Liver (tissue), 9 donors: ENCODE data around the gene CARMIL1. TPM values are rescaled to one million over a fixed set of nuclear protein-coding genes. Genes with fewer than 3 reads are reported as not detected.

Experiments
- DNase-seq: peaks from one replicate; pipeline ENCODE4 v3.0.0-alpha.2; 2017; ENCODE audit warnings: low spot score
- H3K27ac ChIP-seq, 2 donors: one replicate each; pipeline ENCODE4 v1.7.0; 2013; ENCODE audit warnings: inconsistent platforms in 2 of 2, low read length in 2 of 2, control low read depth in 1 of 2, low read depth in 1 of 2, mild to moderate bottlenecking in 1 of 2
- H3K27me3 ChIP-seq, 4 donors: one replicate each; pipeline versions ENCODE4 v1.6.1 to v1.7.0; 2013; ENCODE audit warnings: low read length in 3 of 4, inconsistent platforms in 1 of 4, mild to moderate bottlenecking in 1 of 4, moderate library complexity in 1 of 4; ENCODE audit not compliant: control insufficient read depth in 4 of 4, insufficient read depth in 4 of 4
- H3K36me3 ChIP-seq, 4 donors: one replicate each; pipeline versions ENCODE4 v1.6.1 to v1.7.0; 2013; ENCODE audit warnings: low read length in 3 of 4, mild to moderate bottlenecking in 3 of 4, low read depth in 1 of 4, moderate library complexity in 1 of 4; ENCODE audit not compliant: control insufficient read depth in 4 of 4, insufficient read depth in 3 of 4
- H3K4me1 ChIP-seq, 4 donors: one replicate each; pipeline versions ENCODE4 v1.6.1 to v1.7.0; 2013; ENCODE audit warnings: low read length in 3 of 4, mild to moderate bottlenecking in 3 of 4, moderate library complexity in 1 of 4; ENCODE audit not compliant: control insufficient read depth in 4 of 4, insufficient read depth in 4 of 4
- H3K4me3 ChIP-seq, 3 donors: one replicate each; pipeline versions ENCODE4 v1.6.1 to v1.7.0; 2013; ENCODE audit warnings: low read length in 3 of 3, control low read depth in 1 of 3, low read depth in 1 of 3, mild to moderate bottlenecking in 1 of 3
- H3K9ac ChIP-seq, 2 donors: one replicate each; pipeline ENCODE4 v1.7.0; 2013; ENCODE audit warnings: low read length in 2 of 2, mild to moderate bottlenecking in 2 of 2, moderate library complexity in 2 of 2, control low read depth in 1 of 2, low read depth in 1 of 2
- H3K9me3 ChIP-seq, 4 donors: one replicate each; pipeline versions ENCODE4 v1.6.1 to v1.7.0; 2013; ENCODE audit warnings: low read length in 3 of 4; ENCODE audit not compliant: control insufficient read depth in 4 of 4
- EGR1 ChIP-seq, 2 donors: IDR thresholded peaks; 2 replicates each; pipeline ENCODE4 v1.6.1; 2016 to 2018; ENCODE audit warnings: antibody characterized with exemption in 2 of 2, low read depth in 2 of 2
- FOXA1 ChIP-seq: IDR thresholded peaks from 2 replicates; pipeline ENCODE4 v1.6.1; 2016; ENCODE audit warnings: antibody characterized with exemption
- FOXA2 ChIP-seq: IDR thresholded peaks from 2 replicates; pipeline ENCODE4 v1.6.1; 2016; ENCODE audit warnings: antibody characterized with exemption
- GABPA ChIP-seq, 2 donors: IDR thresholded peaks in 1 of 2; conservative IDR thresholded peaks in 1 of 2; 2 replicates each; pipeline ENCODE4 v1.6.1; 2016; ENCODE audit warnings: antibody characterized with exemption in 2 of 2, mild to moderate bottlenecking in 1 of 2, moderate library complexity in 1 of 2
- HNF4A ChIP-seq, 2 donors: conservative IDR thresholded peaks; 2 replicates each; pipeline ENCODE4 v1.6.1; 2016; ENCODE audit warnings: antibody characterized with exemption in 2 of 2, mild to moderate bottlenecking in 2 of 2
- HNF4G ChIP-seq: IDR thresholded peaks from 2 replicates; pipeline ENCODE4 v1.6.1; 2016; ENCODE audit warnings: antibody characterized with exemption
- JUND ChIP-seq, 2 donors: IDR thresholded peaks; 2 replicates each; pipeline ENCODE4 v1.6.1; 2016; ENCODE audit warnings: antibody characterized with exemption in 2 of 2
- NR2F2 ChIP-seq: IDR thresholded peaks from 2 replicates; pipeline ENCODE4 v1.6.1; 2016; ENCODE audit warnings: antibody characterized with exemption
- RXRA ChIP-seq, 2 donors: IDR thresholded peaks; 2 replicates each; pipeline ENCODE4 v1.6.1; 2017 to 2018; ENCODE audit warnings: antibody characterized with exemption in 2 of 2, mild to moderate bottlenecking in 1 of 2
- SP1 ChIP-seq: IDR thresholded peaks from 2 replicates; pipeline ENCODE4 v1.6.1; 2018; ENCODE audit warnings: antibody characterized with exemption, mild to moderate bottlenecking
- TAF1 ChIP-seq: conservative IDR thresholded peaks from 2 replicates; pipeline ENCODE4 v1.6.1; 2016; ENCODE audit warnings: antibody characterized with exemption, mild to moderate bottlenecking
- WGBS: extraction: QIAGEN DNeasy Blood & Tissue Kit; methylation state at CpG from one replicate; pipeline ENCODE4 v1.1.7; 2013; 5-methylcytosine and 5-hydroxymethylcytosine counted together
- polyA plus RNA-seq, 2 donors: library from polyadenylated mRNA; stranded (reverse) in 1 of 2; unstranded in 1 of 2; fragments of 200-250 nt in 1 of 2; fragments of >200 nt in 1 of 2; fragmentation: Nextera tagmentation in 1 of 2; extraction: Ambion mirVana in 1 of 2; gene quantifications; one replicate each; pipeline versions ENCODE4 v1.2.1 to v1.2.3, GENCODE V29; 2013 to 2015
- total RNA-seq, 2 donors: library from RNA; depleted of rRNA; stranded (reverse); fragments of >200 nt; gene quantifications; one replicate each; pipeline ENCODE4 v1.2.3, GENCODE V29; 2014
- TF ChIP-seq, protein P1 (sequence below): IDR thresholded peaks from 2 replicates; pipeline ENCODE4 v1.6.1; 2016; ENCODE audit warnings: antibody characterized with exemption
- TF ChIP-seq, protein P2 (sequence below): IDR thresholded peaks from 2 replicates; pipeline ENCODE4 v1.6.1; 2016; ENCODE audit warnings: antibody characterized with exemption
- TF ChIP-seq, protein P3 (sequence below): fragments of 150-350 bp; IDR thresholded peaks from 2 replicates; pipeline ENCODE4 v1.5.1; 2017; ENCODE audit warnings: improper control_type of control experiment, low read depth, low read length; ENCODE audit not compliant: missing input control
- TF ChIP-seq, protein P4 (sequence below): IDR thresholded peaks from 2 replicates; pipeline ENCODE4 v1.6.1; 2016; ENCODE audit warnings: antibody characterized with exemption
- TF ChIP-seq, protein P5 (sequence below): IDR thresholded peaks from 2 replicates; pipeline ENCODE4 v1.6.1; 2016; ENCODE audit warnings: antibody characterized with exemption, mild to moderate bottlenecking
- donor health status: healthy.
- donor health status: healthy.
- donor health status: healthy.
- donor health status: healthy.
- donor health status: healthy.

The CARMIL1 gene
- total and polyA plus RNA-seq, 4 donors = 1.4 to 9.5 (median 3.5) TPM

DNA sequence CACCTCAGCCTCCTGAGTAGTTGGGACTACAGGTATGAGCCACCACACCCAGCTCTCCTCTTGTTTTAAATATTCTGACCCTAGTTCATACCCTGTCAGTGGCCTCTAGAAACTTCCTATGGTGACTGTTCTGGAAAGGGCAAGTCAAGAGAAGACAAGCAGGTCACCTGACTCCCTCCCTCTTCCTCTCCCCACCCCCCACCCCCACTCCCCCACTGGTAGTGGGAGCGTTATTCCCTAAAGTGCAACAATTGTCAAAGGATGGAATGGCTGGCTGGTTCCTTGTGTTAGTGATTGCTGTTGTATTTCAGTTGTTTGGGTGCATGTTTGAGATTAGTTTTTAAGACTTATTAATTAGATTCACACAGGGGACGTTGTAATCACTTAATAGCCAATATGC, 136.1 kb downstream of the CARMIL1 start:
- TF ChIP-seq NR2F2 (no peak), HNF4A (conservative IDR thresholded peaks at IDR 0.05) (no peak), GABPA (IDR thresholded peaks at IDR 0.05 in 1 of 2, conservative IDR thresholded peaks at IDR 0.05 in 1 of 2) (no peak), SP1 (no peak), JUND (IDR thresholded peaks at IDR 0.05) (no peak), FOXA1 (no peak), TAF1 (no peak), FOXA2 (no peak), HNF4G (no peak), EGR1 (IDR thresholded peaks at IDR 0.05; ENCODE audit: low read depth in 2 of 2) (no peak), RXRA (IDR thresholded peaks at IDR 0.05) (no peak)
- TF ChIP-seq, protein P1, sequence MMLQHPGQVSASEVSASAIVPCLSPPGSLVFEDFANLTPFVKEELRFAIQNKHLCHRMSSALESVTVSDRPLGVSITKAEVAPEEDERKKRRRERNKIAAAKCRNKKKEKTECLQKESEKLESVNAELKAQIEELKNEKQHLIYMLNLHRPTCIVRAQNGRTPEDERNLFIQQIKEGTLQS = no peak
- TF ChIP-seq, protein P2, sequence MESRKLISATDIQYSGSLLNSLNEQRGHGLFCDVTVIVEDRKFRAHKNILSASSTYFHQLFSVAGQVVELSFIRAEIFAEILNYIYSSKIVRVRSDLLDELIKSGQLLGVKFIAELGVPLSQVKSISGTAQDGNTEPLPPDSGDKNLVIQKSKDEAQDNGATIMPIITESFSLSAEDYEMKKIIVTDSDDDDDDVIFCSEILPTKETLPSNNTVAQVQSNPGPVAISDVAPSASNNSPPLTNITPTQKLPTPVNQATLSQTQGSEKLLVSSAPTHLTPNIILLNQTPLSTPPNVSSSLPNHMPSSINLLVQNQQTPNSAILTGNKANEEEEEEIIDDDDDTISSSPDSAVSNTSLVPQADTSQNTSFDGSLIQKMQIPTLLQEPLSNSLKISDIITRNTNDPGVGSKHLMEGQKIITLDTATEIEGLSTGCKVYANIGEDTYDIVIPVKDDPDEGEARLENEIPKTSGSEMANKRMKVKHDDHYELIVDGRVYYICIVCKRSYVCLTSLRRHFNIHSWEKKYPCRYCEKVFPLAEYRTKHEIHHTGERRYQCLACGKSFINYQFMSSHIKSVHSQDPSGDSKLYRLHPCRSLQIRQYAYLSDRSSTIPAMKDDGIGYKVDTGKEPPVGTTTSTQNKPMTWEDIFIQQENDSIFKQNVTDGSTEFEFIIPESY = no peak
- TF ChIP-seq, protein P3, sequence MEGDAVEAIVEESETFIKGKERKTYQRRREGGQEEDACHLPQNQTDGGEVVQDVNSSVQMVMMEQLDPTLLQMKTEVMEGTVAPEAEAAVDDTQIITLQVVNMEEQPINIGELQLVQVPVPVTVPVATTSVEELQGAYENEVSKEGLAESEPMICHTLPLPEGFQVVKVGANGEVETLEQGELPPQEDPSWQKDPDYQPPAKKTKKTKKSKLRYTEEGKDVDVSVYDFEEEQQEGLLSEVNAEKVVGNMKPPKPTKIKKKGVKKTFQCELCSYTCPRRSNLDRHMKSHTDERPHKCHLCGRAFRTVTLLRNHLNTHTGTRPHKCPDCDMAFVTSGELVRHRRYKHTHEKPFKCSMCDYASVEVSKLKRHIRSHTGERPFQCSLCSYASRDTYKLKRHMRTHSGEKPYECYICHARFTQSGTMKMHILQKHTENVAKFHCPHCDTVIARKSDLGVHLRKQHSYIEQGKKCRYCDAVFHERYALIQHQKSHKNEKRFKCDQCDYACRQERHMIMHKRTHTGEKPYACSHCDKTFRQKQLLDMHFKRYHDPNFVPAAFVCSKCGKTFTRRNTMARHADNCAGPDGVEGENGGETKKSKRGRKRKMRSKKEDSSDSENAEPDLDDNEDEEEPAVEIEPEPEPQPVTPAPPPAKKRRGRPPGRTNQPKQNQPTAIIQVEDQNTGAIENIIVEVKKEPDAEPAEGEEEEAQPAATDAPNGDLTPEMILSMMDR = no peak
- TF ChIP-seq, protein P4, sequence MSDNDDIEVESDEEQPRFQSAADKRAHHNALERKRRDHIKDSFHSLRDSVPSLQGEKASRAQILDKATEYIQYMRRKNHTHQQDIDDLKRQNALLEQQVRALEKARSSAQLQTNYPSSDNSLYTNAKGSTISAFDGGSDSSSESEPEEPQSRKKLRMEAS = no peak
- TF ChIP-seq, protein P5, sequence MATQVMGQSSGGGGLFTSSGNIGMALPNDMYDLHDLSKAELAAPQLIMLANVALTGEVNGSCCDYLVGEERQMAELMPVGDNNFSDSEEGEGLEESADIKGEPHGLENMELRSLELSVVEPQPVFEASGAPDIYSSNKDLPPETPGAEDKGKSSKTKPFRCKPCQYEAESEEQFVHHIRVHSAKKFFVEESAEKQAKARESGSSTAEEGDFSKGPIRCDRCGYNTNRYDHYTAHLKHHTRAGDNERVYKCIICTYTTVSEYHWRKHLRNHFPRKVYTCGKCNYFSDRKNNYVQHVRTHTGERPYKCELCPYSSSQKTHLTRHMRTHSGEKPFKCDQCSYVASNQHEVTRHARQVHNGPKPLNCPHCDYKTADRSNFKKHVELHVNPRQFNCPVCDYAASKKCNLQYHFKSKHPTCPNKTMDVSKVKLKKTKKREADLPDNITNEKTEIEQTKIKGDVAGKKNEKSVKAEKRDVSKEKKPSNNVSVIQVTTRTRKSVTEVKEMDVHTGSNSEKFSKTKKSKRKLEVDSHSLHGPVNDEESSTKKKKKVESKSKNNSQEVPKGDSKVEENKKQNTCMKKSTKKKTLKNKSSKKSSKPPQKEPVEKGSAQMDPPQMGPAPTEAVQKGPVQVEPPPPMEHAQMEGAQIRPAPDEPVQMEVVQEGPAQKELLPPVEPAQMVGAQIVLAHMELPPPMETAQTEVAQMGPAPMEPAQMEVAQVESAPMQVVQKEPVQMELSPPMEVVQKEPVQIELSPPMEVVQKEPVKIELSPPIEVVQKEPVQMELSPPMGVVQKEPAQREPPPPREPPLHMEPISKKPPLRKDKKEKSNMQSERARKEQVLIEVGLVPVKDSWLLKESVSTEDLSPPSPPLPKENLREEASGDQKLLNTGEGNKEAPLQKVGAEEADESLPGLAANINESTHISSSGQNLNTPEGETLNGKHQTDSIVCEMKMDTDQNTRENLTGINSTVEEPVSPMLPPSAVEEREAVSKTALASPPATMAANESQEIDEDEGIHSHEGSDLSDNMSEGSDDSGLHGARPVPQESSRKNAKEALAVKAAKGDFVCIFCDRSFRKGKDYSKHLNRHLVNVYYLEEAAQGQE = no peak
- 77% methylated on average over 2 of the region's 2 CpGs for WGBS
- no peak overlapping the region for H3K4me3 ChIP-seq
- no peaks in the 10 kb centered on the region for H3K9me3 ChIP-seq
- no peaks in the 10 kb centered on the region for H3K36me3 ChIP-seq
- H3K27ac ChIP-seq = no peak overlapping the region
- no peaks in the 10 kb centered on the region for H3K27me3 ChIP-seq
- H3K4me1 ChIP-seq = peaks cover 0 to 6% (median 1%) of the 10 kb centered on the region in 4 donors
- no peak overlapping the region for H3K9ac ChIP-seq
- no peak for DNase-seq

DNA sequence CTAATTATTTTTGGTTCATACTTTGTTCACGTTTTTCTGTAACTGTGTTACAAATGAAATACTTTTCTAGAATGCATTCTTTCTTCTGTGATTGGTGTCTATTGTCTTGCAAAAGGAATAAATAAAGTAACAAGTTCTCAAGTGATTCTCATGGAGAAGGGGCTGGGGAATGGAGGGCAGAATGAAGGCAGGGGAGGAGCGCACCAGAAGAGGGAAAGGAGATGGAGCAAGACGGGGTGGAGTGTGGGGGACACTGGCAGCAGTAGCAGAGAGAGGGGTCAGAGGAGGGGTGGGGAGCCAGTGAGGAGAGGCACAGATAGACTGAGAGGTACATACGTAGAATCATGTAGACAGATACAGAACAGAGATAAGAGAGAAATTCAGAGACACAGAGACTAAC, 136.5 kb downstream of the CARMIL1 start:
- Histone ChIP-seq H3K4me3 (no peak overlapping the region), H3K9ac (no peak overlapping the region), H3K27ac (no peak overlapping the region), H3K9me3 (no peaks in the 10 kb centered on the region), H3K4me1 (peaks cover 0 to 6% (median 1%) of the 10 kb centered on the region in 4 donors), H3K36me3 (no peaks in the 10 kb centered on the region), H3K27me3 (no peaks in the 10 kb centered on the region)
- WGBS = 92% methylated on average over 4 of the region's 4 CpGs
- DNase-seq = no peak
- no peak for TF ChIP-seq NR2F2
- TF ChIP-seq SP1 = no peak
- TF ChIP-seq FOXA2 = no peak
